Prostate gland (tissue), 2 donors: ENCODE measurements around the gene XPO6.

Experiments
- POLR2A ChIP-seq: fragments of 450-650 bp; IDR thresholded peaks from one replicate; pipeline ENCODE4 v1.6.1; 2016; ENCODE audit warnings: antibody characterized with exemption, mild to moderate bottlenecking
- POLR2AphosphoS5 ChIP-seq: sonication (generic); formaldehyde crosslinking; IDR thresholded peaks from one replicate; pipeline ENCODE4 v1.6.1; 2017; ENCODE audit warnings: antibody characterized with exemption
- TF ChIP-seq, protein P1 (sequence below), 4 experiments: fragments of 200-600 bp in 2 of 4; fragments of 450-650 bp in 2 of 4; sonication (generic) in 2 of 4; IDR thresholded peaks; 1 replicate in 3 of 4; 2 replicates in 1 of 4; pipeline ENCODE4 v1.5.1; 2016 to 2019; ENCODE audit warnings: antibody characterized with exemption in 4 of 4, mild to moderate bottlenecking in 2 of 4, moderate library complexity in 2 of 4

DNA sequence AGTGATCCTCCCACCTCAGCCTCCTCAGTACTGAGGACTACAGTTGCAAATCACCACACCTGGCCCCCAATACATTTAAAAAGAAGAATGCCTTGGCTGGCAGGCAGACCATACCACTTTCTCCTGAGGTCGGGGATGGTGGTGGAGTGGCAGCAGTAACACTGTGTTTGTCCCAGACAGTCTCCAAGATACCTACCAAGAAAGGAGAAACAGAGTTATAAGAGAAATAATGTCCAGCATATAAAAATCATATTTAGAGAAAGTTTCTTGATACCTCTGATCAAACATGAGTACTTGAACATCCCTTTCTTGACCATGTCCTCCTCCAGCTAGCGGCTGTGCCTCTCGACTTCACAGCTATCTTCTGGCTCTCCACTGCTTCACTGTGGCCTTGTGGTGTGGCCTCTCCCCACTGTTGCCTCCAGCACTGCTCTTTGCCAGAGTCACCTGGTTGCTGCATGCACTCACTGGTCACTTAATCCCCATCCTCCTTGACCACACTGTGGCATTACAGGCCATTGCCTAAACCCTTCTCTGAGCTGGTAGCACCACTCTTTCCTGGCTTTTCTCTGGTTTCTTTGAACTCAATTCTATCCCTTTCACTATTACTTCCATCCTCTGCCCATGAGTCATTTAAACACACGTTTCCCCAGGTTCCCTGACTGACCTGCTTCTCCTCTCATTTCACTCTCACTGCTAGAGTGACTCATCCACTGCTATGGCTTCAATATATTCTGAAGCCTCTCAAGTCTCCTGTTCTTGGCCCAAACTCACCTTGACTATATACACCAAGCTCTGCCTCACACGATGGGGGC is 45.2 kb downstream of the XPO6 start:
- TF ChIP-seq, protein P1, sequence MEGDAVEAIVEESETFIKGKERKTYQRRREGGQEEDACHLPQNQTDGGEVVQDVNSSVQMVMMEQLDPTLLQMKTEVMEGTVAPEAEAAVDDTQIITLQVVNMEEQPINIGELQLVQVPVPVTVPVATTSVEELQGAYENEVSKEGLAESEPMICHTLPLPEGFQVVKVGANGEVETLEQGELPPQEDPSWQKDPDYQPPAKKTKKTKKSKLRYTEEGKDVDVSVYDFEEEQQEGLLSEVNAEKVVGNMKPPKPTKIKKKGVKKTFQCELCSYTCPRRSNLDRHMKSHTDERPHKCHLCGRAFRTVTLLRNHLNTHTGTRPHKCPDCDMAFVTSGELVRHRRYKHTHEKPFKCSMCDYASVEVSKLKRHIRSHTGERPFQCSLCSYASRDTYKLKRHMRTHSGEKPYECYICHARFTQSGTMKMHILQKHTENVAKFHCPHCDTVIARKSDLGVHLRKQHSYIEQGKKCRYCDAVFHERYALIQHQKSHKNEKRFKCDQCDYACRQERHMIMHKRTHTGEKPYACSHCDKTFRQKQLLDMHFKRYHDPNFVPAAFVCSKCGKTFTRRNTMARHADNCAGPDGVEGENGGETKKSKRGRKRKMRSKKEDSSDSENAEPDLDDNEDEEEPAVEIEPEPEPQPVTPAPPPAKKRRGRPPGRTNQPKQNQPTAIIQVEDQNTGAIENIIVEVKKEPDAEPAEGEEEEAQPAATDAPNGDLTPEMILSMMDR (IDR thresholded peaks at IDR 0.05): no peak
- TF ChIP-seq POLR2A (no peak), POLR2AphosphoS5 (no peak)
